ENCODE measurements around the gene CD244.

Gene CD244

GRCh38 chr1:160866001-160866694 lies 3.5 kb upstream of the CD244 start:
- TF ChIP-seq CTCF (IDR thresholded peaks at IDR 0.05; ENCODE audit: low read depth, low read length) = no peak
- no peak for DNase-seq (ENCODE audit: low read depth in 2 of 2)
- no peak overlapping the region for H3K4me3 ChIP-seq (replicated peaks in 1 of 2; ENCODE audit: low read depth in 2 of 2, low read length in 2 of 2)

- no peak for DNase-seq (ENCODE audit: low read depth in 2 of 2)
- no peak overlapping the region for H3K4me3 ChIP-seq (replicated peaks in 1 of 2; ENCODE audit: low read depth in 2 of 2, low read length in 2 of 2)
- no peak for TF ChIP-seq CTCF (IDR thresholded peaks at IDR 0.05; ENCODE audit: low read depth, low read length)
Measured at GRCh38 chr1:160865337-160865736, 2.6 kb upstream of the CD244 start.

GRCh38 chr1:160864173-160864572 lies 1.5 kb upstream of the CD244 start:
- TF ChIP-seq CTCF (IDR thresholded peaks at IDR 0.05; ENCODE audit: low read depth, low read length) = no peak
- no peak for DNase-seq (ENCODE audit: low read depth in 2 of 2)
- no peak overlapping the region for H3K4me3 ChIP-seq (replicated peaks in 1 of 2; ENCODE audit: low read depth in 2 of 2, low read length in 2 of 2)

GRCh38 chr1:160863774-160864131 lies 1.1 kb upstream of the CD244 start:
- TF ChIP-seq CTCF (IDR thresholded peaks at IDR 0.05; ENCODE audit: low read depth, low read length) = no peak
- no peak for DNase-seq (ENCODE audit: low read depth in 2 of 2)
- no peak overlapping the region for H3K4me3 ChIP-seq (replicated peaks in 1 of 2; ENCODE audit: low read depth in 2 of 2, low read length in 2 of 2)

GRCh38 chr1:160863061-160863773 lies 530 bp upstream of the CD244 start:
- no peak overlapping the region for H3K4me3 ChIP-seq (replicated peaks in 1 of 2; ENCODE audit: low read depth in 2 of 2, low read length in 2 of 2)
- TF ChIP-seq CTCF (IDR thresholded peaks at IDR 0.05; ENCODE audit: low read depth, low read length) = no peak
- no peak for DNase-seq (ENCODE audit: low read depth in 2 of 2)

GRCh38 chr1:160860840-160861505 lies 1.7 kb downstream of the CD244 start:
- no peak overlapping the region for H3K4me3 ChIP-seq (replicated peaks in 1 of 2; ENCODE audit: low read depth in 2 of 2, low read length in 2 of 2)
- no peak for TF ChIP-seq CTCF (IDR thresholded peaks at IDR 0.05; ENCODE audit: low read depth, low read length)
- no peak for DNase-seq (ENCODE audit: low read depth in 2 of 2)

All from cardiac fibroblast (primary cell).